Mucosa of descending colon (tissue), 3 donors: ENCODE data around the gene GALNT10. TPM values are rescaled to one million over a fixed set of nuclear protein-coding genes. Genes with fewer than 3 reads are reported as not detected.

Experiments used
- ATAC-seq: fragments of 200-7000 bp; cut with Tn5 transposase; one replicate; pipeline ENCODE4 v1.9.1; 2020; ENCODE audit warnings: mild to moderate bottlenecking, moderate library complexity
- DNase-seq, 3 donors: peaks; one replicate each; pipeline ENCODE4 v3.0.0-alpha.2; 2020
- H3K36me3 ChIP-seq: fragments of 200-600 bp; one replicate; pipeline ENCODE4 v1.8.0; 2021; ENCODE audit warnings: low read depth, mild to moderate bottlenecking
- H3K4me1 ChIP-seq: fragments of 200-600 bp; one replicate; pipeline ENCODE4 v1.8.0; 2021; ENCODE audit warnings: low read depth, mild to moderate bottlenecking
- H3K4me3 ChIP-seq: fragments of 200-600 bp; one replicate; pipeline ENCODE4 v1.8.0; 2021; ENCODE audit warnings: mild to moderate bottlenecking
- H3K9me3 ChIP-seq: fragments of 200-600 bp; one replicate; pipeline ENCODE4 v1.8.0; 2021; ENCODE audit warnings: mild to moderate bottlenecking
- intact Hi-C, 2 donors: fragments of 100-400 bp; cut with DNase I in 1 of 2; cut with micrococcal nuclease in 1 of 2; formaldehyde crosslinking; loops; one replicate each; pipeline versions ENCODE4 v1.11.0 to v1.11.1; 2022; cut with DNase I, micrococcal nuclease
- total RNA-seq, 3 donors: library from RNA; stranded (reverse); fragmentation: NEBNext Ultra II Directional in 2 of 3; extraction: Animal tissue kit (Norgen Biotek cat#: 25700) in 2 of 3; gene quantifications; one replicate each; pipeline versions ENCODE4 v1.2.1 to v1.2.4, GENCODE V29; 2021 to 2023
- TF ChIP-seq, protein P1 (sequence below): fragments of 200-600 bp; IDR thresholded peaks from one replicate; pipeline ENCODE4 v1.8.0; 2022; ENCODE audit warnings: antibody characterized with exemption, mild to moderate bottlenecking
- donor health status: DM: no; HTN: no; CAD: no; lungs with moderate emphysema.
- donor health status: DM: no; HTN: no; CAD: no.
- donor health status: DM: no; HTN: yes; CAD: no.

GALNT10 gene
- total RNA-seq, 3 donors from 2014 or later, result 38.5 to 51.5 (median 41.4) TPM

DNA sequence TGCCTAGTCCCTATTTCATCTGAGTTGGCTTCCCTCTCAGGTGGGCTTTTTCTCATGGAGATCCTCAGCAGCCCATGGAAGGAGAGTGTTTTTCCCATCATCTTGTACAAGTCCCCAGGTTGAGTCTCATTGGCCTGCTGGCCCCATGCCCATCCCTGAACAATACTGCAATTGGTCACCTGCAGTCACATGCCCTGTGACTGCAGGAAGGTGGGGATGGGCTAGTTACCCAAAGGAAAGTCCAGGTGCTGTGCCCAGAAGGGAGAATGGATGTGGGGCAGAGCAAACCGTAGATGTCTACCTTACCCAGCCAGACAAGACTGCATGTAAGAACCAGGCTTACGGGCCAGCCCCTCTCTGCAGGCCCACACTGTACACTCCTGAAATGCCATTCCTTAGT, 201.3 kb downstream of the GALNT10 start:
- no peak for ATAC-seq
- no peak overlapping the region for H3K4me3 ChIP-seq

GRCh38 chr5:154393850-154394249, 203.3 kb downstream of the GALNT10 start:
- intact Hi-C loops, result no loop called here
- ATAC-seq, result no peak

More for the DNA sequence above, 201.3 kb downstream of the GALNT10 start:
- Histone ChIP-seq H3K9me3 (no peaks in the 10 kb centered on the region), H3K4me1 (peaks cover 5% of the 10 kb centered on the region), H3K36me3 (no peaks in the 10 kb centered on the region)
- TF ChIP-seq, protein P1, sequence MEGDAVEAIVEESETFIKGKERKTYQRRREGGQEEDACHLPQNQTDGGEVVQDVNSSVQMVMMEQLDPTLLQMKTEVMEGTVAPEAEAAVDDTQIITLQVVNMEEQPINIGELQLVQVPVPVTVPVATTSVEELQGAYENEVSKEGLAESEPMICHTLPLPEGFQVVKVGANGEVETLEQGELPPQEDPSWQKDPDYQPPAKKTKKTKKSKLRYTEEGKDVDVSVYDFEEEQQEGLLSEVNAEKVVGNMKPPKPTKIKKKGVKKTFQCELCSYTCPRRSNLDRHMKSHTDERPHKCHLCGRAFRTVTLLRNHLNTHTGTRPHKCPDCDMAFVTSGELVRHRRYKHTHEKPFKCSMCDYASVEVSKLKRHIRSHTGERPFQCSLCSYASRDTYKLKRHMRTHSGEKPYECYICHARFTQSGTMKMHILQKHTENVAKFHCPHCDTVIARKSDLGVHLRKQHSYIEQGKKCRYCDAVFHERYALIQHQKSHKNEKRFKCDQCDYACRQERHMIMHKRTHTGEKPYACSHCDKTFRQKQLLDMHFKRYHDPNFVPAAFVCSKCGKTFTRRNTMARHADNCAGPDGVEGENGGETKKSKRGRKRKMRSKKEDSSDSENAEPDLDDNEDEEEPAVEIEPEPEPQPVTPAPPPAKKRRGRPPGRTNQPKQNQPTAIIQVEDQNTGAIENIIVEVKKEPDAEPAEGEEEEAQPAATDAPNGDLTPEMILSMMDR, result no peak
- DNase-seq, result no peak
- intact Hi-C loops, result no loop called here

DNA sequence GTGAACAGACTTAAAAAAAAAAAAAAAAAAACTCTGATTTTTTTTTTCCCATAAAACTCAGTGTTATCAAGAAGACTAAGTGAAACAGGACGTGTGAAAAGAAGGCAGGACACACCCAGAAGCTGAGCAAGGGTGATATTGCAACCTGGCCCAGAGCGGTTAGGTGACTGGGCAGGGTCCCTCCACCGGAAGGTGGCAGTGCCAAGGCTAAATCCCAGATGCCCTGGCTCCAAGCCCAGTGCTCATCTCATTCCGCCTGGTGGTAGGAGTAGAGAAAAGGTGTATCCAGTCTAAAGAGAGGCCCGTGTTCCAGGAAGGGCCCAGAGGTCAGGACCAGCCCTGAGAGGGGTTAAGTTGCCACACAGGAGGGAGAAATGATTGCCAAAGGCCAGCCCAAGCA, 203.8 kb downstream of the GALNT10 start:
- Histone ChIP-seq H3K4me1 (peaks cover 5% of the 10 kb centered on the region), H3K4me3 (no peak overlapping the region), H3K9me3 (no peaks in the 10 kb centered on the region), H3K36me3 (no peaks in the 10 kb centered on the region)
- TF ChIP-seq, protein P1, result no peak
- ATAC-seq (peak; percentile 89), DNase-seq (peak; percentile 69 to 81 (median 79))
- intact Hi-C loops, result no loop called here

More at GRCh38 chr5:154393850-154394249, 203.3 kb downstream of the GALNT10 start:
- TF ChIP-seq, protein P1, result no peak
- no peak for DNase-seq
- no peak overlapping the region for H3K4me3 ChIP-seq
- no peaks in the 10 kb centered on the region for H3K9me3 ChIP-seq
- peaks cover 5% of the 10 kb centered on the region for H3K4me1 ChIP-seq
- no peaks in the 10 kb centered on the region for H3K36me3 ChIP-seq

DNA sequence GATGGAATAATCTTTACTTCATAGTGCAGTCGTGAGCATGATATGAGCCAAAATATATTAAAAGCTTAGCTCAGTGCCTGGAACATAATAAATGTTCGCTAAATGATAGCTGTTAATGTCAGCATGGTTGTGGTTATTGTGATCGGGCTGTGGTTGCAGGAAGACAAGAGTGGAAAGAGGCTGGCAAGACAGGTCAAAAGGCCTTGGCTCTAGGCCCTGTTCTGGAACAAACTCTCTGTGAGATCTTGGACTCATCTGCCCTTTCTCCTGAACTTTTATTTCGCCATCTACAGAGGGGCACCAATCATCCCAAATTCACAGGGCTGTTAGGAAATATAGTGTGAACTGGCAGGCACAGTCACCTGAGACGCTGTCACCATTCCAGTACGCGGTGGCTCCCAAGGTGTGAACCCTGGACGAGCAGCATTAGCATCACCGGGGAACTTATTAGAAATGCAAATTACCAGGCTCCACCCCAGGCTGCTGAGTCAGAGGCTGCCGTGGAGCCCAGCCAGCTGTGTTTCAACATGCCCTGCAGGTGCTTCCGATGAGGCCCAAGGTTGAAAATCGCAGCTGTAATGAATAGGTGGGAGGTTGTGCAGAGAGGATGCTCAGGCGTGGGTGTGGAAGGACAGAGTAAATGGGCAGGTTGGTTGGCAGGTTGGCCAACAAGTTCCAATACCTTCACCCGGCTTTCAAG, 205.0 kb downstream of the GALNT10 start:
- H3K4me3 ChIP-seq, result no peak overlapping the region
- DNase-seq (peak in 2 of 3 donors; percentile 22 to 35), ATAC-seq (peak; percentile 53)
- no peaks in the 10 kb centered on the region for H3K9me3 ChIP-seq
- H3K36me3 ChIP-seq, result no peaks in the 10 kb centered on the region
- intact Hi-C loops, result no loop called here
- TF ChIP-seq, protein P1, result no peak
- peaks cover 5% of the 10 kb centered on the region for H3K4me1 ChIP-seq

DNA sequence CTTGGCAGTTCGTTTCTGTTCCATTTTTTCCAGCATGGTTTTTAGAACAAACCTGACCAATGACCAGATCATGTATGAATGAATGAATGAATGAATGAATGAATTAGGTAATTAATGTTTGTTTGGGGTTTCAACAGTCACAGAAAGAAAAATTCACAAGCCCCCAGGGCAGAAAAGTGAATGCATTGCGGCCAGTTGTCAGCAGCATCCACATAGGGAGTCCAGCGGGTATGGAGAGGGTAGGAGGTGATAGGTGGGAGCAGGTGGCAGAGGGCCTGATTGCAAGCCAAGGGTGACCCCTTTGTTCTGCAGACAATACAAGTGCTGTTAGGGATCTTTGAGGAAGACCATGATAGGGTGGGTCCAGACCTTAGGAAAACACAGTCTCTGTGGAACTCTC, 205.6 kb downstream of the GALNT10 start:
- Histone ChIP-seq H3K4me1 (peaks cover 5% of the 10 kb centered on the region), H3K4me3 (no peak overlapping the region), H3K36me3 (no peaks in the 10 kb centered on the region), H3K9me3 (no peaks in the 10 kb centered on the region)
- DNase-seq, result no peak
- TF ChIP-seq, protein P1, result no peak
- intact Hi-C loops, result no loop called here
- ATAC-seq, result no peak
